HG03378 (cell line): ENCODE data around the gene LIN7B.
A peak's percentile ranks its signal among the peaks of the same experiment; 100 is the strongest.
"Not testable (repeated sequence)": the region's sequence is repeated elsewhere in the genome, so short reads cannot be mapped to it uniquely, and the experiment has no call there.

ENCODE experiments used
- ATAC-seq: cut with Tn5 transposase; IDR thresholded peaks from one replicate; pipeline ENCODE4 v1.9.1; 2021; ENCODE audit warnings: mild to moderate bottlenecking, moderate library complexity; ENCODE audit not compliant: unreplicated experiment

LIN7B gene

DNA sequence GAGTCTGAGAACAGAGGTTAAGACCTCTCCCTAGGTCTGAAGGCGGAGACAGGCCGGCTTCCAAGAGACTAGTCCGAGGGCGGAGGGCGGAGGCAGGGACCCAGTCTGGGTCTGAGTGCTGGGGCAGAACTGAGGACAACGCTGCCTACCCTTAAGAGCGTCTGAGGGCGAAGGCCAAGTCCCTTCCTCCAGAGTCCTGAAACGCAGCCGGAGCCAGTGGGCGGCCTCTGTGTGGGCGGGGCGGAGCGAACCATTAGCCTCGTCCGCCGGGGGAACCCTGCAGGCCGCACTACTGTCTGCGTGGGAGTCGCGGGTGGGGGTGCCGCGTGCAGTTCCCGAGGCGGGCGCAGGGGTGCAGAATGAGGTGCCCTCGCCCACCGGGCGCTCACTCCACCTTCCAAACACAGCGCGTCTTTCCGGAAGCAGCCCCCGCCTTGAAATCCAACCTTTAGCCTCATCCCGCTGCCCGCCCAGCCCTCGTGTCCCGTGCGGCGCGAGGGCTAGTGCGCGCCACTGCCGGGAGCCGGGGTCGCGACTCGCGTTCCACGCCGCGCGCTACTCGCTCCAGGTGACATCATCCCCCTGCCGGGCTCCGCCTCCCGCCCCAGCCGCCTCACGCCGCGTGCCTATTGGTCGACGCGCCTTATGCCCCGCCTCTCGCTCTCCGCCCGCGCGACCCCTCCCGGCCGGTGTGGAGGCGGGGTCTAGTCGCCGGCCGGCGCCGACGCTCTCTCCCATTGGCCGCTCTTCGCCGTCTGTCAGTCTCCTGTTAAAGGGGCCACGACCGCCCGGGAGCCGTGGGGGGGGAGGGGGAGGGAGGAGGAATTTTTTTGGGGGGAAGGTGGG, 4.6 kb downstream of the LIN7B start, which contains the start of gene C19orf73:
Gene C19orf73, minus strand, starts transcription at position 579 of the 846 bp plus-strand sequence. Its CDS starts 121 bp downstream, at position 458.
- ATAC-seq = peak; percentile 46

GRCh38 chr19:49119411-49120324, 5.5 kb downstream of the LIN7B start, which contains the start of gene PPFIA3:
PPFIA3 (plus strand) TSS chr19:49119544; CDS start chr19:49127874, 8,330 bp downstream.
- ATAC-seq = no peak

GRCh38 chr19:49120325-49120683, 6.1 kb downstream of the LIN7B start:
- ATAC-seq = no peak

GRCh38 chr19:49120868-49121267, 6.7 kb downstream of the LIN7B start:
- no peak for ATAC-seq

DNA sequence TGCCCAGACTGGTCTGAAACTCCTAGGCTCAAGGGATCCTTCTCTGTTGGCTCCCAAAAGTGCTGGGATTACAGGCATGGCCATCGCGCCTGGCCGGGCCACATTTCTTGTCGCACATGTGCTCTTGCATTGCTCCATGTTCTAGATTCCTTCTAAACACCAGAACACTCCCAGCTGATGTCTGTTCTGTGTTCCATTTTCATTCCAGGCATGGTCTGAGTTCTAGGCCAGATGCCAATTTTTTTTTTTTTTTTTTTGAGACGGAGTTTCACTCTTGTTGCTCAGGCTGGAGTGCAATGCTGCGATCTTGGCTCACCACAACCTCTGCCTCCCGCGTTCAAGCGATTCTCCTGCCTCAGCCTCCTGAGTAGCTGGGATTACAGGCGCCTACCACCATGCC, 7.7 kb downstream of the LIN7B start:
- ATAC-seq = not testable (repeated sequence)

GRCh38 chr19:49123285-49123684, 9.1 kb downstream of the LIN7B start:
- ATAC-seq = not testable (repeated sequence)

- ATAC-seq = no peak
Measured at GRCh38 chr19:49125025-49125731, 11.0 kb downstream of the LIN7B start.

DNA sequence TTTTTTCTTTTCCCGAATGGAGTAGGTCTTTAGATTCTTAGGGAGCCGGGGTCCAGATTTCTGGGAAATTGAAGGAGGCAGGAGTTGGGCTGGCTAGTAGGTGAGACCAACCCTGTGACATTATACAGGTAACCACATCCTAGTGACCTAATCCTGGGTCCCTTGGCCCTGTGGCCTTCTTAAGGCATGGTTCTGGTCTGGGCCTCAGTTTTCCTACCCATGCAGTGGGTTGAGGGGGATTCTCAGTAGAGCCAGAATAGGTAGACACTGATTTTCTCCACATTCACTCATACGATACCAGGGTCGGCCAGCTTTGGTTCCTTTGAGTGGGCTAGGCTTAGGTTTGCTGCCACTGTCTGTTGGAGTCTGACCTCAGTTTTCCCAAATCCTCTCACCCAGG, 12.4 kb downstream of the LIN7B start:
- ATAC-seq = no peak

DNA sequence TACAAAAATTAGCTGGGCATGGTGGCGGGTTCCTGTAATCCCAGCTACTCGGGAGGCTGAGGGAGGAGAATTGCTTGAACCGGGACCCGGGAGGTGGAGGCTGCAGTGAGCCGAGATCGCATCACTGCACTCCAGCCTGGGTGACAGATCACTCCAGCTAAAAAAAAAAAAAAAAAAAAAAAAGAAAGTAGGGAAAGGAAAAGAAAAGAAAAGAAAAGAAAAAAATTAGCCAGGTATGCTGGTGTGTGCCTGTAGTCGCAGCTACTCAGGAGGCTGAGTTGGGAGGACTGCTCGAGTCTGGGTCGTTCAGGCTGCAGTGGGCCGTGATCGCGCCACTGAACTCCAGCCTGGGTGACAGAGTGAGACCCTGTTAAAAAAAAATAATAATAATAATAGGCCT, 13.1 kb downstream of the LIN7B start:
- ATAC-seq = not testable (repeated sequence)

GRCh38 chr19:49127674-49128544, 13.7 kb downstream of the LIN7B start:
- ATAC-seq = peak; percentile 82

GRCh38 chr19:49128545-49129237, 14.5 kb downstream of the LIN7B start:
- ATAC-seq = no peak

DNA sequence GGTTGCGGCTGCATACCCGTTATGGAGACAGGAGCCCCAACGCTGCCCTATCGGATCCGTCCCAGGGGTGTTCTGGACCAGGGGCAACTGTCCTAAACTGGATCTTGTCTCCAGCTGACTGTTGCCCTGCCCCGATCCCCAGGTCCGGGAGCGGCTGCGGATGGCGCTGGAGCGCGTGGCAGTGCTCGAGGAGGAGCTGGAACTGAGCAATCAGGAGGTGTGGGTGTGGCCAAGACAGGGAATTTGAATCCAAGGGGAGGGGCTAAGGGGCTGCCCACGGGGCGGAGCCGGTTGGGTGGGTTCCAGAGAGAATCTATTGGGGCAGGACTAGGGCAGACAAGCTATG, 15.0 kb downstream of the LIN7B start:
- ATAC-seq = no peak

DNA sequence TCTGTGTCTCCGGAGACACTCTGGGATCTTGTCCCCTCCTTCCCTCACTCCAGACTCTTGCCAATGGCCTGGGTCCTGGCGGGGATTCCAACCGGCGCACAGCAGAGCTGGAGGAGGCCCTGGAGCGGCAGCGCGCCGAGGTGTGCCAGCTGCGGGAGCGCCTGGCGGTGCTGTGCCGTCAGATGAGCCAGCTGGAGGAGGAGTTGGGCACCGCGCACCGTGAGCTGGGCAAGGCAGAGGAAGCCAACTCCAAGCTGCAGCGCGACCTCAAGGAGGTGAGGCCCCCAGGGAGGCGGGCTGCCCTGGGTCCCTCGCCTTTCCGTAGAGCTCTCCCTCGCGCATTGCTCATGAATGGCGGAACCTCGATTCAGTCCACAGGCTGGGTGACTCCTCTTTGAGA, 16.2 kb downstream of the LIN7B start:
- ATAC-seq = no peak

- no peak for ATAC-seq
Measured at GRCh38 chr19:49132974-49133609, 18.9 kb downstream of the LIN7B start.

DNA sequence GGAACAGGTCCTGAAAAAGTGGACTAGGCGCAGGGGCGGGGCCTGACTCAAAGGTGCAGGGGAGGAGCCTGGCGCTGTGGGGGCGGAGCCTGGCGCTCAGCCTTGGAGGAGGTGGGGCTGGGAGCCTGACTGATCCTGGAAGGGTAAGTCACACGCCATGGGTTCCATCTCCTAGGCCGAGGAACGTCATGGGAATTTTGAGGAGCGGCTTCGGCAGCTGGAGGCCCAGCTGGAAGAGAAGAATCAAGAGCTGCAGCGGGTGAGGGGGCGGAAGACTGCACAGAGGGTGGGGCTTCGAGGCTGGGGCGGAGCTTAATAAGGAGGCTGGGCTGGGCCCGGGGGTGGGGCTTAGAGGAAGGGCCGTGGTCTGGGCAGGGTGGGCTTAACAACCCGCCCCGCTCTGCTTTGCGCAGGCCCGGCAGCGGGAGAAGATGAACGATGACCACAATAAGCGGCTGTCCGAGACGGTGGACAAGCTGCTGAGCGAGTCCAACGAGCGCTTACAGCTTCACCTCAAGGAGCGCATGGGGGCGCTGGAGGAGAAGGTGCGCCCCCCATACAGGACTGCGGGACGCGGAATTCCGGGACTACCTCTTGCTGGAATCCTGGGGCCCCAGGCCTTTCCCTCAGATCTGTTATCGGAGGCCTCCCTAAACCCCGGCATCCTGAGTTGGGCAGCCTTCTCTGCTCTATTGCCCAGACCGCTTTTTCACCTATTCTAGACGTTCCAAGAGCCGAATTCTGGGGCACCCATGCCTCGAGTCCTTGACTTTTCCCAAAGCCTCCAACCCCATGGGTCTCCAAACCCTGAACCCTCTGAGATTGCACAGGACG, 19.7 kb downstream of the LIN7B start:
- ATAC-seq = no peak

- ATAC-seq = no peak
Measured at GRCh38 chr19:49135686-49136085, 21.5 kb downstream of the LIN7B start.

GRCh38 chr19:49136771-49137171, 22.6 kb downstream of the LIN7B start:
- no peak for ATAC-seq

DNA sequence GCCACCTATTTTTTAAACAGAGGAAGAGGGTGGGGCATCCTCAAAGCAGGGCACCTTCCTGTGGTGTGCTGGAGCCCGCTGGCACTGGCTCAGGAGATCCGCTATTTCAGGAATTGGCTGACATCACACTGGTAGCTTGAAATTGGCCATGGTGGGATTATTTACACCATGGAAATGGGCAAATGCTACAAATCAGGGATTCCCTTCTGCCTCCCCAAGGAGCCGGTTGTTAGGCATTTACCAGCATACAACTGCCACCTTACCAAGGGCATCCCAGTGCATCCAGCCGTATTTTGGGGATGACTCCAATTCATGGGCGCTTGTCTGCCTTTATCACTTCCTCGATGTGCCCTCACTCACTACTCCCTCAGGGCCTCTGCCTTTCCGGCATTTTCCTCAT, 26.8 kb downstream of the LIN7B start:
- ATAC-seq = no peak
